ENCODE measurements around the gene FOXP1. TPM values are rescaled to one million over a fixed set of nuclear protein-coding genes. Genes with fewer than 3 reads are reported as not detected.
A peak's percentile ranks its signal among the peaks of the same experiment; 100 is the strongest.

The FOXP1 gene
- total RNA-seq, 1 donor from 2014 or later, result 72.3 TPM

GRCh38 chr3:71585887-71586809 is 2.6 kb upstream of the FOXP1 start:
- DNase-seq, result peak; percentile 75

GRCh38 chr3:71585131-71585530 is 1.6 kb upstream of the FOXP1 start:
- peak; percentile 42 for DNase-seq

GRCh38 chr3:71584394-71585011 is 975 bp upstream of the FOXP1 start:
- peak; percentile 60 for DNase-seq

GRCh38 chr3:71582612-71583565 is 639 bp downstream of the FOXP1 start:
- DNase-seq, result peak; percentile 76

- peak; percentile 59 for DNase-seq
Observed at GRCh38 chr3:71582036-71582611, 1.4 kb downstream of the FOXP1 start.

- peak; percentile 52 for DNase-seq
Observed at GRCh38 chr3:71581457-71582035, 2.0 kb downstream of the FOXP1 start.

- DNase-seq, result peak; percentile 39
Observed at GRCh38 chr3:71580636-71581456, 2.7 kb downstream of the FOXP1 start.

- peak; percentile 52 for DNase-seq
Observed at GRCh38 chr3:71579935-71580406, 3.6 kb downstream of the FOXP1 start.

GRCh38 chr3:71579326-71579934 is 4.1 kb downstream of the FOXP1 start:
- DNase-seq, result no peak

GRCh38 chr3:71578054-71578751 is 5.3 kb downstream of the FOXP1 start:
- peak; percentile 12 for DNase-seq

- peak; percentile 34 for DNase-seq
Observed at GRCh38 chr3:71577011-71577410, 6.5 kb downstream of the FOXP1 start.

GRCh38 chr3:71575433-71575832 is 8.1 kb downstream of the FOXP1 start:
- no peak for DNase-seq

- no peak for DNase-seq
Observed at GRCh38 chr3:71573181-71573580, 10.3 kb downstream of the FOXP1 start.

- no peak for DNase-seq
Observed at GRCh38 chr3:71570546-71570945, 13.0 kb downstream of the FOXP1 start.

GRCh38 chr3:71568207-71568606 is 15.3 kb downstream of the FOXP1 start:
- no peak for DNase-seq

GRCh38 chr3:71566776-71567175 is 16.8 kb downstream of the FOXP1 start:
- no peak for DNase-seq

GRCh38 chr3:71565976-71566375 is 17.6 kb downstream of the FOXP1 start:
- no peak for DNase-seq

GRCh38 chr3:71565316-71565715 is 18.2 kb downstream of the FOXP1 start:
- no peak for DNase-seq

GRCh38 chr3:71564361-71564760 is 19.2 kb downstream of the FOXP1 start:
- DNase-seq, result no peak

GRCh38 chr3:71563827-71564226 is 19.7 kb downstream of the FOXP1 start:
- DNase-seq, result no peak
